H1 (cell line): Measurements from ENCODE around the gene CDT1. TPM values are rescaled to one million over a fixed set of nuclear protein-coding genes. Genes with fewer than 3 reads are reported as not detected.

ENCODE experiments used
- CBX5 ChIP-seq: fragments of 300-800, 300-1000 bp; sonication (generic); IDR thresholded peaks from 2 replicates; pipeline ENCODE4 v1.7.1; 2016; ENCODE audit warnings: antibody characterized with exemption, low read length, low read depth
- SP4 ChIP-seq: IDR thresholded peaks from 2 replicates; pipeline ENCODE4 v1.6.1; 2012; ENCODE audit warnings: low read length, inconsistent platforms
- polyA plus RNA-seq, 7 experiments: library from polyadenylated mRNA; depleted of rRNA in 3 of 7; stranded (reverse) in 5 of 7; unstranded in 2 of 7; fragments of >200 nt in 5 of 7; fragments of 200-250 nt in 2 of 7; gene quantifications; 1 replicate in 5 of 7; 2 replicates in 1 of 7; 4 replicates in 1 of 7; pipeline versions ENCODE4 v1.2.1 to v1.2.3, GENCODE V29; 2011 to 2013; ENCODE audit warnings: missing spikeins in 2 of 7, mixed read lengths in 2 of 7
- total RNA-seq: library from RNA; stranded (reverse); fragmentation: NEBNext Ultra II Directional; extraction: Animal tissue kit (Norgen Biotek cat#: 25700); gene quantifications from 2 replicates; pipeline ENCODE4 v1.2.1, GENCODE V29; 2021
- TF ChIP-seq, protein P1 (sequence below), 3 experiments: IDR thresholded peaks; 1 replicate in 2 of 3; 2 replicates in 1 of 3; pipeline versions ENCODE4 v1.5.1 to v1.6.1; 2011; ENCODE audit warnings: low read length in 3 of 3, mild to moderate bottlenecking in 3 of 3, inconsistent platforms in 2 of 3, low read depth in 1 of 3, moderate library complexity in 1 of 3; ENCODE audit not compliant: insufficient read depth in 1 of 3; ENCODE audit errors: control extremely low read depth in 1 of 3

CDT1 gene
- total and polyA plus RNA-seq, 2 of the 8 experiments (the other 6 are each of a cell fraction or from before 2014, with no cell fraction given) = 76.7 to 95.4 TPM

DNA sequence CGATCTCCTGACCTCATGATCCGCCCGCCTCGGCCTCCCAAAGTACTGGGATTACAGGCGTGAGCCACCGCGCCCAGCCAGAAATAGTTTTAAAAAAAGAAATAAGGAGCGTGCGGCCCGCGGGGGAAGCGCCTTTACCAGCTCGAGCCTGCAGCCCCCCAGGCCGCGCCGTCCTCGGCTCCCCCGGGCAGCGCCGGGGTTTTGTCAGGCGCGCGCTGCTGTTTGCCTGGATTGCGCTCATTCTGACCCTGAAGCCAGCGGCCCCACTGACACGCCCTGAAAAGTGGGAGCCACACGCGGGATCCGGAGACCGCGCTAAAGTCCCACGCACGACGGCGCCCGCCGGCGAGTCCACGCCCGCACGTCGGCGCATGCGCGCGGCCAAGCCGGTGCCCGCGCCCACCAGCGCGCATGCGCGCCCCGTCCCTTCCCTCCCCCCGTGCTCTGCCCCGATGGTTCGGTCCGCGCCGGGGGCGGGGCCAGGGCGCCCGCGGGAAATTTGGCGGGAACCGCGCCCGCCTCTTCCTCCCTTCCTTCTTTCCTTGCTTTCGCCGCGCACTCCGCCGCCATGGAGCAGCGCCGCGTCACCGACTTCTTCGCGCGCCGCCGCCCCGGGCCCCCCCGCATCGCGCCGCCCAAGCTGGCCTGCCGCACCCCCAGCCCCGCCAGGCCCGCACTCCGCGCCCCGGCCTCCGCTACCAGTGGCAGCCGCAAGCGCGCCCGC lies at the start of gene CDT1 (continued):
- no peak for TF ChIP-seq SP4
- TF ChIP-seq CBX5 = no peak
- TF ChIP-seq, protein P1, sequence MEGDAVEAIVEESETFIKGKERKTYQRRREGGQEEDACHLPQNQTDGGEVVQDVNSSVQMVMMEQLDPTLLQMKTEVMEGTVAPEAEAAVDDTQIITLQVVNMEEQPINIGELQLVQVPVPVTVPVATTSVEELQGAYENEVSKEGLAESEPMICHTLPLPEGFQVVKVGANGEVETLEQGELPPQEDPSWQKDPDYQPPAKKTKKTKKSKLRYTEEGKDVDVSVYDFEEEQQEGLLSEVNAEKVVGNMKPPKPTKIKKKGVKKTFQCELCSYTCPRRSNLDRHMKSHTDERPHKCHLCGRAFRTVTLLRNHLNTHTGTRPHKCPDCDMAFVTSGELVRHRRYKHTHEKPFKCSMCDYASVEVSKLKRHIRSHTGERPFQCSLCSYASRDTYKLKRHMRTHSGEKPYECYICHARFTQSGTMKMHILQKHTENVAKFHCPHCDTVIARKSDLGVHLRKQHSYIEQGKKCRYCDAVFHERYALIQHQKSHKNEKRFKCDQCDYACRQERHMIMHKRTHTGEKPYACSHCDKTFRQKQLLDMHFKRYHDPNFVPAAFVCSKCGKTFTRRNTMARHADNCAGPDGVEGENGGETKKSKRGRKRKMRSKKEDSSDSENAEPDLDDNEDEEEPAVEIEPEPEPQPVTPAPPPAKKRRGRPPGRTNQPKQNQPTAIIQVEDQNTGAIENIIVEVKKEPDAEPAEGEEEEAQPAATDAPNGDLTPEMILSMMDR (IDR thresholded peaks at IDR 0.05; ENCODE audit: control extremely low read depth in 1 of 3, insufficient read depth in 1 of 3, low read depth in 1 of 3, low read length in 3 of 3) = no peak
